ENCODE data around the gene BOC.

- TF ChIP-seq FOSL1 (IDR thresholded peaks at IDR 0.05; ENCODE audit: insufficient read depth, low read depth, low read length) (no peak), POLR2AphosphoS5 (IDR thresholded peaks at IDR 0.05; ENCODE audit: low read depth, low read length) (no peak), KDM5A (IDR thresholded peaks at IDR 0.05; ENCODE audit: low read length) (no peak), SP1 (IDR thresholded peaks at IDR 0.05; ENCODE audit: low read depth, low read length) (no peak), ATF3 (IDR thresholded peaks at IDR 0.05; ENCODE audit: insufficient read depth, low read depth, low read length) (no peak), CTCF (IDR thresholded peaks at IDR 0.05; ENCODE audit: control extremely low read depth in 1 of 3, insufficient read depth in 1 of 3, low read depth in 1 of 3, low read length in 3 of 3) (no peak), EZH2 (IDR thresholded peaks at IDR 0.05; ENCODE audit: low read depth, low read length, severe bottlenecking) (no peak), CHD2 (IDR thresholded peaks at IDR 0.05; ENCODE audit: low read length) (no peak)
Observed at GRCh38 chr3:113312416-113312815, 101.1 kb downstream of the BOC start.
